Measurements from ENCODE around the gene APOM. TPM values are rescaled to one million over a fixed set of nuclear protein-coding genes. Genes with fewer than 3 reads are reported as not detected.
A peak's percentile ranks its signal among the peaks of the same experiment; 100 is the strongest.

Gene APOM
- total RNA-seq, 4 donors from 2014 or later, result 2.2 to 5.5 TPM; not detected in 2

DNA sequence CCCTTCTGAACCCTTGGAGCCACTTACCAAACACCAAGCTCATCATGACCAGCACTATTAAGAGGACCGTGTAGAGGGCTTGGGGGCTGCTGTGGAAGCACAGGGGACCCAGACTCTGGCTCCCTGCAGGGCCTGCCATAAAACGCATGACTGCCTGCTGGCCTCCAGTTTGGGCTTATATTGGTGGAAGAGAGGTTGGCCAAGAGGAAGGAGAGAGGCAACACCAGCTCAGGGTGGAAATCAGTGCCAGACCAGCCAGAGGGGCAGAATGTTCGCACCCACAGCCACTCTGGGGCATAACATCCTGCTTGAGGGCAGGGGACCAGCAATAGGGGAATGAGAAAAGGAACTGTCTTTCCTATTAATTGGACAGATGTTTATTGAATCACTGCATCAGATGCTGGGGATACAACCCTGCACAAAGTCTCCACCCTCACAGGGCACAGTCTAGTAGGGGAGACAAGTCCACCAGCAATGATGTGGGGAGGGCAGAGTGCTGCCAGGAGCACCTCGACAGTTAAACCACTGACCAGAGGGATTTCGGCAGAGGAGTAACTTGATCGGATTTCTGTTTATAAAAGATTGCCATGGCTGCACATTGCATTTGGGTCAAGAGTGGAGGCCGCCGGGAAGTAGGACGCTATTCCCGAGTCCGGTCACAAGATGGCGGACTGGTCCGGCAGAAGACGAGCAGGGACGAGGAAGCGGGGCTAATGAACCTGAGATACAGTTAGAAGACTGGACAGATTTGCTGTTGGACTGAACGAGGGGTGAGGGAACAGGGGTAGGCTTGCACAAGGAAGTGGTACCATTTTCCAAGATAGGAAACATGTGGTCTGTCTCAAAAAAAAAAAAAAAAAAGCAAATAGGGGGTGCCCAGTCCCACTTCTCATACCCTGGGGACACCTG, 24.8 kb downstream of the APOM start, which contains the start of gene LY6G5C:
Gene LY6G5C, minus strand, starts transcription at position 842 of the 909 bp plus-strand sequence. Its CDS starts 694 bp downstream, at position 148.
- intact Hi-C loops (cut with DNase I; ENCODE audit: low total_unique reads), result loop anchor here (10.0 kb wide), 1 partner anchor 154 kb away; no protein-coding TSS in a partner anchor
- DNase-seq, result peak; percentile 89
- 0 to 12% methylated on average over 12 to 16 of the region's 17 CpGs for WGBS, 2 donors (ENCODE audit: low coverage in 1 of 2)
- H3K4me3 ChIP-seq, result peak within 1 kb of the TSS; percentile 42 to 63 (median 43)
- H3K27ac ChIP-seq, result peak within 1 kb of the TSS; percentile 70 to 85 (median 78)
- H3K36me3 ChIP-seq, result no peaks in the 10 kb centered on the region
- no peaks in the 10 kb centered on the region for H3K27me3 ChIP-seq
- peaks cover 5 to 26% (median 11%) of the 10 kb centered on the region in 4 donors for H3K4me1 ChIP-seq
- TF ChIP-seq POLR2AphosphoS5 (IDR thresholded peaks at IDR 0.05), result peak in 2 of 3 donors; percentile 23 to 57
- TF ChIP-seq EP300 (IDR thresholded peaks at IDR 0.05; ENCODE audit: low read depth), result no peak
- no peak for TF ChIP-seq POLR2A (IDR thresholded peaks at IDR 0.05)
- TF ChIP-seq, protein P1, sequence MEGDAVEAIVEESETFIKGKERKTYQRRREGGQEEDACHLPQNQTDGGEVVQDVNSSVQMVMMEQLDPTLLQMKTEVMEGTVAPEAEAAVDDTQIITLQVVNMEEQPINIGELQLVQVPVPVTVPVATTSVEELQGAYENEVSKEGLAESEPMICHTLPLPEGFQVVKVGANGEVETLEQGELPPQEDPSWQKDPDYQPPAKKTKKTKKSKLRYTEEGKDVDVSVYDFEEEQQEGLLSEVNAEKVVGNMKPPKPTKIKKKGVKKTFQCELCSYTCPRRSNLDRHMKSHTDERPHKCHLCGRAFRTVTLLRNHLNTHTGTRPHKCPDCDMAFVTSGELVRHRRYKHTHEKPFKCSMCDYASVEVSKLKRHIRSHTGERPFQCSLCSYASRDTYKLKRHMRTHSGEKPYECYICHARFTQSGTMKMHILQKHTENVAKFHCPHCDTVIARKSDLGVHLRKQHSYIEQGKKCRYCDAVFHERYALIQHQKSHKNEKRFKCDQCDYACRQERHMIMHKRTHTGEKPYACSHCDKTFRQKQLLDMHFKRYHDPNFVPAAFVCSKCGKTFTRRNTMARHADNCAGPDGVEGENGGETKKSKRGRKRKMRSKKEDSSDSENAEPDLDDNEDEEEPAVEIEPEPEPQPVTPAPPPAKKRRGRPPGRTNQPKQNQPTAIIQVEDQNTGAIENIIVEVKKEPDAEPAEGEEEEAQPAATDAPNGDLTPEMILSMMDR (IDR thresholded peaks at IDR 0.05), result peak; percentile 52 to 78 (median 69)
- in situ Hi-C loops (cut with MboI; ENCODE audit: low pct_ligation_motif_present in 1 of 4, low pct_unique_long_range_greater_than_20kb in 1 of 4, low sequenced_read_pairs in 3 of 4), result loop anchor here in 1 of 4 donors (10.0 kb wide), 1 partner anchor 84 kb away; the partner anchor contains the start of gene SAPCD1
- no peaks in the 10 kb centered on the region for H3K9me3 ChIP-seq

DNA sequence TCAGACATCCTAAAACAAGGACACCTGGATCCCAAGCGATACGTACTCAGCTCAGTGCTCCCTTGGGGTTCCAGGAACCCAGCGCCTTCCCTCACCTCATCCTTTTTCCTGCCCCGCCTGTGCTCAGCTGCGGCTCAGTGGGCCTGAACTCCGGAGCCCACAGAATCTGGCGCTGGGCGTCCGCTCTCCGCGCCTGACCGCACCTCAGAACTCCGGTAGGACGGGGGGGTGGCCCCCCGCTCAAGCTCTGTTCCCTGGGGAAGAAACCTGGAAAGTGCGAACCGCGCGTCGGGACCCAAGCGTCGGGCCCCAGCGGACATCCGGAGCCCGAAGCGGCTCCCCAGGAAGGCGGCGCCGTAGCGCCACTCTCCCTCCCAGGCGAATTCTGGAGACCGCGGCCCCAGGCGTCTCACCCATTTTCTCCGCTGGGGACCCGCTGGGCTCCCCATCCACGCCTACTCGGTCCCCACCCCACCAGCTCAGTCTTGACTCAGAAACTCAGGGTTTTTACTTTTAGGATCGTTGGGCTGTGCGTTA, 25.5 kb downstream of the APOM start:
- no peaks in the 10 kb centered on the region for H3K27me3 ChIP-seq
- peaks cover 0 to under 1% (median 0%) of the 10 kb centered on the region in 4 donors for H3K36me3 ChIP-seq
- DNase-seq, result peak; percentile 61
- TF ChIP-seq EP300 (IDR thresholded peaks at IDR 0.05; ENCODE audit: low read depth) (no peak), POLR2A (IDR thresholded peaks at IDR 0.05) (peak; percentile 31), POLR2AphosphoS5 (IDR thresholded peaks at IDR 0.05) (peak in 1 of 3 donors; percentile 5)
- TF ChIP-seq, protein P1 (IDR thresholded peaks at IDR 0.05), result peak in 1 of 5 experiments; percentile 19
- intact Hi-C loops (cut with DNase I; ENCODE audit: low total_unique reads) (loop anchor here (10.0 kb wide), 1 partner anchor 154 kb away; no protein-coding TSS in a partner anchor), in situ Hi-C loops (cut with MboI; ENCODE audit: low pct_ligation_motif_present in 1 of 4, low pct_unique_long_range_greater_than_20kb in 1 of 4, low sequenced_read_pairs in 3 of 4) (loop anchor here in 1 of 4 donors (10.0 kb wide), 1 partner anchor 84 kb away; the partner anchor contains the start of gene SAPCD1)
- WGBS, 2 donors (ENCODE audit: low coverage in 1 of 2), result 2% methylated on average over 21 of the region's 40 CpGs; no CpG with 5 or more reads in 1 of the 2 donors
- H3K9me3 ChIP-seq, result no peaks in the 10 kb centered on the region
- H3K4me1 ChIP-seq, result peaks cover 5 to 26% (median 11%) of the 10 kb centered on the region in 4 donors
- peak overlapping the region; percentile 70 to 85 (median 78) for H3K27ac ChIP-seq
- peak overlapping the region; percentile 42 to 63 (median 43) for H3K4me3 ChIP-seq

DNA sequence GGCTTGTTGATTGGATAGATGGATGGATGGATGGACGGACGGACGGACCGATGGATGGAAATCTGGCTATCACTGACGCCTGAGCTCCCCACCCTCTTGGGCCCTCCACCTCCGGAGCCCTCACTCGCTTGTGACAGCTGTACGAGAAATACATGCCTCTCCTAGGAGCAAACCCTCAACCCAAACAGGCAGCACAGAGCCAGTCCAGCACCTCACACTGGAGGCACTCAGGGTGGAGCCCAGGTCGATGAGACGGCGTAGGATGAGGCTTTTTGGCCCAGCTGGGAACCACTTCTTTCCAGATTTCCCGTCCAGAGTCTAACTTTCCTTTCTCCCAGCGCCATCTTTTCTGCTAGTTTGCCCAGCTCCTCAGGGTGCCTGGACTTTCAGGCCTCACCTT, 27.9 kb downstream of the APOM start:
- H3K36me3 ChIP-seq, result peaks cover 0 to 17% (median 10%) of the 10 kb centered on the region in 4 donors
- no peak for TF ChIP-seq EP300 (IDR thresholded peaks at IDR 0.05; ENCODE audit: low read depth)
- no peak for TF ChIP-seq POLR2A (IDR thresholded peaks at IDR 0.05)
- no peak for TF ChIP-seq POLR2AphosphoS5 (IDR thresholded peaks at IDR 0.05)
- TF ChIP-seq, protein P1 (IDR thresholded peaks at IDR 0.05), result no peak
- no peak for DNase-seq
- no peaks in the 10 kb centered on the region for H3K27me3 ChIP-seq
- peak overlapping the region in 1 of 4 donors; percentile 43 for H3K4me3 ChIP-seq
- in situ Hi-C loops (cut with MboI; ENCODE audit: low pct_ligation_motif_present in 1 of 4, low pct_unique_long_range_greater_than_20kb in 1 of 4, low sequenced_read_pairs in 3 of 4), result loop anchor here in 1 of 4 donors (10.0 kb wide), 1 partner anchor 81 kb away; the partner anchor contains the start of gene SAPCD1
- peak overlapping the region in 3 of 4 donors; percentile 26 to 78 (median 73) for H3K27ac ChIP-seq
- 85 to 92% methylated on average over 7 to 13 of the region's 13 CpGs for WGBS, 2 donors (ENCODE audit: low coverage in 1 of 2)
- H3K9me3 ChIP-seq, result no peaks in the 10 kb centered on the region
- intact Hi-C loops (cut with DNase I; ENCODE audit: low total_unique reads), result loop anchor here (10.0 kb wide), 1 partner anchor 151 kb away; no protein-coding TSS in a partner anchor
- peaks cover 5 to 26% (median 11%) of the 10 kb centered on the region in 4 donors for H3K4me1 ChIP-seq

Measured in transverse colon (tissue), 4 donors.